ENCODE results near the gene CFAP45. TPM values are rescaled to one million over a fixed set of nuclear protein-coding genes. Genes with fewer than 3 reads are reported as not detected.
A peak's percentile ranks its signal among the peaks of the same experiment; 100 is the strongest.

The CFAP45 gene
- total RNA-seq, 1 experiment from 2014 or later, result 9.3 TPM

- Histone ChIP-seq H3F3A (ENCODE audit: insufficient read depth, low read depth) (peaks cover 8% of the 10 kb centered on the region; the same call in 1 of the 2 replicates), H3K4me1 (replicated peaks; ENCODE audit: insufficient read depth) (peaks cover 17% of the 10 kb centered on the region), H3K79me2 (ENCODE audit: low read depth) (no peaks in the 10 kb centered on the region), H2AFZ (no peak overlapping the region), H3K9me3 (ENCODE audit: insufficient read depth, low read depth) (no peaks in the 10 kb centered on the region), H4K20me1 (ENCODE audit: insufficient read depth) (no peaks in the 10 kb centered on the region), H3K4me3 (no peak overlapping the region), H3K4me2 (peak overlapping the region; percentile 24), H3K27me3 (ENCODE audit: insufficient read depth, low read depth) (no peaks in the 10 kb centered on the region), H3K36me3 (ENCODE audit: low read depth) (no peaks in the 10 kb centered on the region), H3K9me2 (ENCODE audit: insufficient read depth) (no peaks in the 10 kb centered on the region), H3K27ac (no peak overlapping the region)
- TF ChIP-seq EZH2 (IDR thresholded peaks at IDR 0.05; ENCODE audit: low read depth), result no peak
- no peak for TF ChIP-seq CTCF (conservative IDR thresholded peaks at IDR 0.05)
- ChIA-PET CTCF (no interaction called here), POLR2A (ENCODE audit: unreplicated experiment) (interaction anchor here (0.5 kb wide), 1 partner anchor 54 kb away, joined by 4 read pairs; no protein-coding TSS in a partner anchor)
- intact Hi-C loops (cut with micrococcal nuclease; ENCODE audit: unreplicated experiment), result no loop called here
- no TSS peak for BruUV-seq (replicated peaks)
- no peak for DNase-seq
Observed at GRCh38 chr1:159869607-159870006, 30.4 kb downstream of the CFAP45 start.

- peaks cover 8% of the 10 kb centered on the region; the same call in 1 of the 2 replicates for H3F3A ChIP-seq (ENCODE audit: insufficient read depth, low read depth)
- ChIA-PET POLR2A (ENCODE audit: unreplicated experiment) (interaction anchor here (0.5 to 0.8 kb wide), 3 partner anchors 56 to 229 kb away, joined by 3 to 12 read pairs (median 6); partner anchors contain the start of genes IGSF8 and TAGLN2), CTCF (interaction anchor here (0.5 kb wide), 1 partner anchor 14 kb away, joined by 4 read pairs; no protein-coding TSS in a partner anchor)
- H3K9me2 ChIP-seq (ENCODE audit: insufficient read depth), result no peaks in the 10 kb centered on the region
- TF ChIP-seq CTCF (conservative IDR thresholded peaks at IDR 0.05), result no peak
- no peak for TF ChIP-seq EZH2 (IDR thresholded peaks at IDR 0.05; ENCODE audit: low read depth)
- peak overlapping the region; percentile 24 for H3K4me2 ChIP-seq
- no peaks in the 10 kb centered on the region for H3K36me3 ChIP-seq (ENCODE audit: low read depth)
- DNase-seq, result peak; percentile 54 to 55
- BruUV-seq (replicated peaks), result no TSS peak
- H3K27ac ChIP-seq, result no peak overlapping the region
- H3K27me3 ChIP-seq (ENCODE audit: insufficient read depth, low read depth), result no peaks in the 10 kb centered on the region
- peaks cover 17% of the 10 kb centered on the region for H3K4me1 ChIP-seq (replicated peaks; ENCODE audit: insufficient read depth)
- no peaks in the 10 kb centered on the region for H3K79me2 ChIP-seq (ENCODE audit: low read depth)
- no peaks in the 10 kb centered on the region for H3K9me3 ChIP-seq (ENCODE audit: insufficient read depth, low read depth)
- intact Hi-C loops (cut with micrococcal nuclease; ENCODE audit: unreplicated experiment), result no loop called here
- H4K20me1 ChIP-seq (ENCODE audit: insufficient read depth), result no peaks in the 10 kb centered on the region
- no peak overlapping the region for H3K4me3 ChIP-seq
- H2AFZ ChIP-seq, result no peak overlapping the region
Observed at GRCh38 chr1:159869173-159869572, 30.8 kb downstream of the CFAP45 start.

GRCh38 chr1:159868766-159869165 is 31.2 kb downstream of the CFAP45 start:
- CTCF ChIA-PET, result interaction anchor here (0.5 to 1.5 kb wide), 3 partner anchors 13 to 20 kb away, joined by 3 to 5 read pairs (median 4); no protein-coding TSS in a partner anchor
- Histone ChIP-seq H2AFZ (no peak overlapping the region), H3K79me2 (ENCODE audit: low read depth) (no peaks in the 10 kb centered on the region), H3K27ac (no peak overlapping the region), H3K9me2 (ENCODE audit: insufficient read depth) (no peaks in the 10 kb centered on the region), H3K4me1 (replicated peaks; ENCODE audit: insufficient read depth) (peaks cover 17% of the 10 kb centered on the region), H3K4me2 (0 out of 2 replicates have a peak overlapping the region, but pooled peaks have one; percentile 24), H3K36me3 (ENCODE audit: low read depth) (no peaks in the 10 kb centered on the region), H3K4me3 (no peak overlapping the region), H3K27me3 (ENCODE audit: insufficient read depth, low read depth) (no peaks in the 10 kb centered on the region), H3F3A (ENCODE audit: insufficient read depth, low read depth) (peaks cover 8% of the 10 kb centered on the region; the same call in 1 of the 2 replicates), H3K9me3 (ENCODE audit: insufficient read depth, low read depth) (no peaks in the 10 kb centered on the region), H4K20me1 (ENCODE audit: insufficient read depth) (no peaks in the 10 kb centered on the region)
- TF ChIP-seq EZH2 (IDR thresholded peaks at IDR 0.05; ENCODE audit: low read depth), result no peak
- TF ChIP-seq CTCF (conservative IDR thresholded peaks at IDR 0.05), result no peak
- POLR2A ChIA-PET (ENCODE audit: unreplicated experiment), result interaction anchor here (0.5 to 0.8 kb wide), 4 partner anchors 12 to 230 kb away, joined by 3 to 12 read pairs (median 5); partner anchors contain the start of genes IGSF8 and TAGLN2
- no TSS peak for BruUV-seq (replicated peaks)
- DNase-seq, result no peak
- intact Hi-C loops (cut with micrococcal nuclease; ENCODE audit: unreplicated experiment), result loop anchor here (1.0 kb wide), 1 partner anchor 14 kb away; no protein-coding TSS in a partner anchor
